Measurements from ENCODE around the gene RFC2.
"Not testable (repeated sequence)": the region's sequence is repeated elsewhere in the genome, so short reads cannot be mapped to it uniquely, and the experiment has no call there.

Gene RFC2

DNA sequence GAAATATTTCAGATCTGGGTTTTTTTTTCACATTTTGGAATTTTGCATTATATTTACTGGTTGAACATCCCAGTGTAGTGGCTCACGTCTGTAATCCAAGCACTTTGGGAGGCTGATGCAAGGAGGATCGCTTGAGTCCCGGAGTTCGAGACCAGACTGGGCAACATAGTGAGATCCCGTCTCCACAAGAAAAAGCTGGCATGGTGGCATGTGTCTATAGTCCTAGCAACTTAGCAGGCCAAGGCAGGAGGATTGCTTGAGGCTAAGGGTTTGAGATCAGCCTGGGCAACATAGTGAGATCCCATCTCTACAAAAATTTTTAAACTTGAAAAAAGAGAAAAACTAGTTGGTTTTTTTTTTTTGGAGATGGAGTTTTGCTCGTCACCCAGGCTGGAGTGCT is 6.0 kb downstream of the RFC2 start:
- DNase-seq (ENCODE audit: low read depth, low spot score): no peak

DNA sequence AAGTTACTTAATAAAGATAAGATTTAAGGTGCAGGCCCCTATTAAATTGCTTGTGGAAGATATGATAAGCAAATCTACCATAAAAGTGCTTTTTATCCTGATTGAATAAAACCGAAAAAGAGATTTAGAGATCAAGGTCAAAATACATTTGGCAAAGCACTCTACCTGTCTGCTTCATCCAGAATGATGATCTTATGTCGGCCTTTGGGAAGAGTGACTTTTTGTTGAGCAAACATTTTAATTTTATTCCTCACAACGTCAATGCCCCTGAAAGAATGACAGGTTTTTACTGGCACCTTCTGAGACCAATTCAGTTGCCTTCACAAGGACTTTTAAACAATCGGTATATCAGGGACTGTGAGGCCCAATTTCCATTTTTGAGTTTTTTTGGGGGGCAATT is 7.7 kb downstream of the RFC2 start:
- DNase-seq (ENCODE audit: low read depth, low spot score): no peak

DNA sequence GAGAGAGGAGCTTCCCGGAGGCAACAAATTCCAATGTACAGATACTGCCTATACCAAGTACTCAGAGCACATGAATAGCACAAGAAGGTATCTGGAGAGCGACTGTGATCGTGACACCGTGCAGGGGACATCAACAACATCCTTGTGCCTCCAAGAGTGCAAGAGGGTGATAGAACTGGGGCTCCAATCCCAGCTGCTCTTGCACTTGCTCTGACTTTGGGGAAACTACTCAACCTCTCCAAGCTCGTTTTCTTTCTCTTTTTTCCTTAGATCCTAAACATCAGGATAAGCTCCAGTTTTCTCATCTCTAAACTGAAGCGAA is 12.1 kb downstream of the RFC2 start:
- no peak for DNase-seq (ENCODE audit: low read depth, low spot score)

DNA sequence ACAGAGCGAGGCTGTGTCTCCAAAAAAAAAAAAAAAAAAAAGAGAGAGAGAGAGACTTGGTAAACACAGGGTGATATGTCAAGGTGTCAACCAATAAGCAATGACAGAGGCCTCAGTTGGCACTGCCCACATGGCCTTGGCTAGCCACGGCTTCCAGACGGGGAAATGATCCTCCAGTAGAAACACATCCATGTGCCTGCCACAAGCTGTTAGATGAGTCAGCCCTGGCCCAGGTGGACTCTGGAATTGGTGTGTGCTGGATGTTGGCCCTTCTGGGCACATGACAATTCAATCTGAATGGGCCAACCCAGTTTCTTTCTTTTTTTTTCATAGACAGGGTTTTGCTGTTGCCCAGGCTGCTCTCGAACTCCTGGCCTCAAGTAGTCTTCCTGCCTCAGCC is 13.7 kb downstream of the RFC2 start:
- DNase-seq (ENCODE audit: low read depth, low spot score): no peak

DNA sequence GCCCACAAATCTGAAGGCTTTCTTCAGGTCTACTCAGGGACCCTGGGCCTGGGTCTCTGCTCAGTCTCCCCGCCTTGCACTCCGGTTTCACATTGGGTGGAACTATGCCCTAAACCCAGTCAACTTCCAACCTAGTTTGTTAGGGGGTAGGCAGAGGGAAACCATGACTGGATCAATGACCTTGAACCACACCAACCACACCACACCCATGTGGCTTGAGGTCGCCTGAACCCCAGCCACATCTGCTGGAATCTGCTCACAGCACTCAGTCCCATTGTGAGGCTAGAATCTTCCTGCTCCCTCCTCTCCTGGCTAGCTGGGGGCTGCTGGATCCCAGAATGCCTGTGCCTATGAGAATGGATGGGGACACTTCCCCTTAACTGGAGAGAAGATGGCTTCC is 17.9 kb downstream of the RFC2 start:
- no peak for DNase-seq (ENCODE audit: low read depth, low spot score)

DNA sequence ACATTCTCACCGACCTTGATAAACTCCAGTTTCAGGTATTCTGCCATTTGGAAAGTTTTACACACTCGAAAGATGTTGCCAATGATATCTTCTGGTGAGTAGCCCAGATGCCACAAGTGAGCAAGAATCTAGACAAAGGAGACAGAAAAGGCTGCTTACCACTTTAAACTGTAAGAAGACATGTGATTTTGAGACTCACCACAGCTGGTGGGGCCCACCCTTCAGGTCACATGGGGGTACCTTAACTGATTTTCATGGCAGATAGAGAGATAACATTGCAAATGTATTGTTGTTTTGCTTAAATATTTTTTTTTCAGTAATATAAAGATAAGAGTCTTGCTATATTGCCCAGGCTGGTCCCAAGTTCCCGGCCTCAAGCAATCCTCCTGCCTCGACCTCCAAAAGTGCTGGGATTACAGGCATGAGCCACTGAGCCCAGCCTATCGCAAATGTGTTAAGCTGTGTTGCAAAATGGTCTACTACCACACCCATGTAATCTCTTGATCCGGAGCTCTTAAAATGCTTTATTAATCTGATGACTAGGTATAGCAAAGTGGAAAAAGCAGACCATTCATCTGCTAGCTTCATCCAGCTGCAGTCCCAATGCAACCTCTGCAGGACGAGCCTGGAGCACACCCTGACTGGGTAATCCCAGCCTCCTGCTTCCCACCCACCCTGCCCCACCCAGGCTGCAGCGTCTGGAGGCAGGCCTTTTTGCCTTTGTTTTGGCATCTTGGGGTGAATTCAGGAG is 18.5 kb downstream of the RFC2 start:
- DNase-seq (ENCODE audit: low read depth, low spot score): no peak

DNA sequence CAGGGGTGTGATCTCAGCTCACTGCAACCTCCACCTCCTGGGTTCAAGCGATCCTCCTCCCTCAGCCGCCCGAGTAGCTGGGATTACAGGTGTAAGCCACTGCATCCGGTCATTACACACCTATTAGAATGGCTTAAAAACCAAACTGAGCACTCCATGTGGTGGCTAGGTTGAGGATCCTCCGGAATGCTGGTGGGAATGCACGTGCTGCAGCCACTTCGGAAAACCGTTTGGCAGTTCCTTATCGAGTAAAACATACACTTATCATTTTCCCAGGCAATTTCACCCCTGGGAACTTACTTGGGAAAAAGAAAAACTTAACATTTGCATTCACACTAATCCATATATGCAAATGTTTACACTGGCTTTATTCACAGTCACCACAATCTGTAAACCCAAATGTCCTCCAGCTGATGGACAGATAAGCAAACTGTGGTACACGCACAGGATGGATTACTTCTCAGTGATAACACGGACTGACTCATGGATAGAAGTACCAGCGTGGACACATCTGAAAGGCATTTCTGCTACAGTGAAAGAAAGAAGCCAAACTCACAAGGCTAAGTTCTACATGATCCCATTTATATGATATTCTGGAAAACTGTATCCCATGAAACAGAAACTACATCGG is 20.4 kb downstream of the RFC2 start:
- DNase-seq (ENCODE audit: low read depth, low spot score): no peak

DNA sequence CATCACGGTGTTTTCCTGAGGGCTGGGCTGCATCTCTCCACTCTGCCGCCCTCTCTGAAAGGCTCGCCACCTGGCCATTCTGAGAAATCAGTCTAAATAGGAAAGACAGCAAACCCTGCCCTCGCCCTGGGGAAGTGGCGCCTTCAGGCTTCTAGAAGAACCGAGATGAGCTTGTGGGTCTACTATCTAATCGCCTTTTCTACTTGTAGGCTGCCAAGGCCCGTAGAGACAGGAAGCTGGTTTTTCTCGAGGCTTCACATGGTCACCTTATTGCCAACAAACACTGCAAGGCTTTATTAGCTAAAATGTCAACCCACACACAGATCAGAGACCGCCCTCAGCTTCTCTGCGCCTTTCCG is 23.0 kb downstream of the RFC2 start:
- no peak for DNase-seq (ENCODE audit: low read depth, low spot score)

DNA sequence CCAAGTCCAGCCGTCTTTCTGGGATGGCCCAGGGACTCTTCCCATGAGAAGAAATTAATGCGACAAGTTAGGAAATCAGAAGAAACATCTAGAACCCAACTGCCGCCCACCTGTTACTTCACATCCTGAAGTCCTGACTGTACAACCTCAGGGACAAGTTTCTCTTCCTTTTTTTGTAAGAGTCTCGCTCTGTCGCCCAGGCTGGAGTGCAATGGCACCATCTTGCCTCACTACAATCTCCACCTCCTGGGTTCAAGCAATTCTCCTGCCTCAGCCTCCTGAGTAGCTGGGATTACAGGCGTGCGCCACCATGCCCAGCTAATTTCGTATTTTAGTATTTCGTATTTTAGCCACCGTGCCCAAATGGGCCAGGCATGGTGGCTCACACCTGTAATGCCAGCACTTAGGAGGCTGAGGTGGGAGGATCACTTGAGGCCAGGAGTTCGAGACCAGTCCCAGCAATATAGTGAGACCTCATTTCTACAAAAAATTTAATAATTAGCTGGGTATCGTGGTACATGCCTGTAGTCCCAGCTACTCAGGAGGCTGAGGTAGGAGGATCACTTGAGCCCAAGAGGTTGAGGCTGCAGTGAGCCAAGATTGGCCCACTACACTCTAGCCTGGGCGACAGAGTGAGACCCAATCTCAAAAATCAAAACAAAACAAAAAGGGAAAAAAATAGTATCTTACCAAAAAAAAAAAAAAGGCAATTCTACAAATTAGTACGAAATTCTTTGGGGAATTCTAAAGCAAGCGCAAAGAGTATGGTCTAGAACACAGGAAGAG is 23.6 kb downstream of the RFC2 start:
- no peak for DNase-seq (ENCODE audit: low read depth, low spot score)

DNA sequence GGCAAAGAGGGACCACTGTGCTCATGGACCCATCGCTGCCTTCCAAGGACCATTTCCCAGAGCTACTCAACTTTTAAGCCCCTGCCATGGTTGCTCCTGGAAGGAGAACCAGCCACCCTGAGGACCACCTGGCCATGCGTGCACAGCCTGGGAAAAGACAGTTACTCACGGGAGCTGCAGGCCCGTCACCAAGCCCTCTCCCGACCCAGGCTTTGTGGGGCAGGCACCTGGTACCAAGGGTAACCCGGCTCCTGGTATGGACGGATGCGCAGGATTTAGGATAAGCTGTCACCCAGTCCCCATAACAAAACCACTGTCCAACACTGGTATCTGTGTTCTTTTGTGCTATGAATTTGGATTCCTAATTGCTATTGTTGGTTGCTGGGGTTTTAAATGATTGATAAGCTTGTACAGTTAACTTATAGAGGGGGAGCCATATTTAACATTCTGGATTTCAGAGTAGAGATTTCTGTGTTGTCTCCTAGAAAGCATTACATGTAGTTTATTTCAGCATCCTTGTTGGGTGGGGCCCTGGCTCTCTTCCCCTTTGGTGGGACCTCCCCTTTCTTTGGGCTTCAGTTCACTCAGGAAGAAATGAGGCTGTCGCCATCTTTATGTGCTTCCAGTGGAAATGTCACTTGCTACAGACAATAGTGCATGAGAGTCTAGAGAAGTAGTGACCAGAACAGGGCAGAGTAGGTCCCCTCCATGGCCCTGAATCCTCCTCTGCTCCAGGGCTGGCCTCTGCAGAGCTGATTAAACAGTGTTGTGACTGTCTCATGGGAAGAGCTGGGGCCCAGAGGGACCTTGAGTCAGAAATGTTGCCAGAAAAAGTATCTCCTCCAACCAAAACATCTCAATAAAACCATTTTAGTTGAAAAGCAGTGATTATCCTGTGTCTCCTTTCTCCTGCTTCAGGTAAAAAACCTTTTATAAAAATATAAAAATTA is 25.0 kb downstream of the RFC2 start:
- DNase-seq (ENCODE audit: low read depth, low spot score): no peak

DNA sequence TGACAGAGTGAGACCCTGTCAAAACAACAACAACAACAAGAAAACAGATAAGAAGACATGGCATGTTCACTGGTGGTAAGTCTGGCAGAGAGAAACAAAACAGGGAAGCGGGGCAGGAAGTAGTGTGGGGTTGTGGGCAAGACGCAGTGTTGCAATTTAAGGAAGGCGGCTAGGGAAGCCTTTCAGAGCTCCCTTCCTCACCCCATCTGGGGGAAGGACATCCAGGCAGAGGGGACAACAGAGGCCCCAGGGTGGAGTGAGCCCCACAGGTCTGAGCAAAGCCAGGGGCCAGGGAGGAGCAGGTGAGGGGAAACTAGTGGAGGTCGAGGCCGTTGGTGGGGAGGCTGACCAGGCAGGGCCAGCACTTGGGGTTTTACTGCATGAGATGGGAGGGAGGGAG is 27.6 kb downstream of the RFC2 start:
- no peak for DNase-seq (ENCODE audit: low read depth, low spot score)

DNA sequence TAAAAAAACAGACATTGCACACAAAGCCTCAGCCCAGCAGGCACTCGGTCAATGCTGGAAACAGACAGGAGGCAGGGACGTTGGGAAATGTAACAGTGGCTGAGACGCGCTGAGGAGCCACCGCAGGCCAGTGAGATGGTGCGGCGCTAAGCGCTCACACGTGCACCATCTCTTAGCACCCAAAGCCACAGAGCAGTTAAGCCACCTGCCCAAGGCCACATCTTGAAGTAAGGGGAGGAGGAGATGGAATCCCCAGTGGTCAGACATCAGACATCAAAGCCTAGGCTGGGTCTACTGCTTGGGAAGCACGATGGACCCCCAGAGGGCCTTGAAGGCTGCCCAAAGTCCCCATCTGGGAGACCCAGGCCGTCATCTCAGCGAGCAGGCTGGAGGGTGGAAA is 28.8 kb downstream of the RFC2 start:
- DNase-seq (ENCODE audit: low read depth, low spot score): no peak

DNA sequence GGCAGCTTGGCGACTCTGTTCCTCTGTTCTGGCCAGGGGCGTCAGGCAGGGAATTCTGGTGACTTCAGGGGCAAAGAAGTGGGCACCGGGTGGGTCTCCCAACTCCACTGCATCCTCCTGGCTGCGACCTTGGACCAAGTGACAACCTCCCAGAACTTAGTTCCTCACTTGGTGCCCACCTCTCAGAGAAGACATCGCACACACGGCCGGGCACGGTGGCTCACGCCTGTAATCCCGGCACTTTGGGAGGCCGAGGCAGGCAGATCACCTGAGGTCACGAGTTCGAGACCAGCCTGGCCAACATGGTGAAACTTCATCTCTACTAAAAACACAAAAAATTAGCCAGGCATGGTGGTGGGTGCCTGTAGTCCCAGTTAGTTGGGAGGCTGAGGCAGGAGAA is 29.3 kb downstream of the RFC2 start:
- DNase-seq (ENCODE audit: low read depth, low spot score): not testable (repeated sequence)

DNA sequence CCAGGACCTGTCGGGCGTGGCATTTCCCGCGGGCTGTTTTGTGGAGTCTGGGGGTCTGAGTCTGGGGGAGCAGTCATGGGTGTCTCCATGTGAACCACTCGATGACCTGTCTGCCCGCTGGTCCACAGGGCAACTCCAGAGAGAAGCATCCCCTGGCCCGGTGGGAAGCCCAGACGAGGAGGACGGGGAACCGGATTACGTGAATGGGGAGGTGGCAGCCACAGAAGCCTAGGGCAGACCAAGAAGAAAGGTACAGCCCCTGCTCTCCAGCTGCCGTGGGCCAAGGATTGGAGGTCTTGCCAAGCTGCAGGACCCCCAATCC is 29.7 kb downstream of the RFC2 start:
- DNase-seq (ENCODE audit: low read depth, low spot score): no peak

DNA sequence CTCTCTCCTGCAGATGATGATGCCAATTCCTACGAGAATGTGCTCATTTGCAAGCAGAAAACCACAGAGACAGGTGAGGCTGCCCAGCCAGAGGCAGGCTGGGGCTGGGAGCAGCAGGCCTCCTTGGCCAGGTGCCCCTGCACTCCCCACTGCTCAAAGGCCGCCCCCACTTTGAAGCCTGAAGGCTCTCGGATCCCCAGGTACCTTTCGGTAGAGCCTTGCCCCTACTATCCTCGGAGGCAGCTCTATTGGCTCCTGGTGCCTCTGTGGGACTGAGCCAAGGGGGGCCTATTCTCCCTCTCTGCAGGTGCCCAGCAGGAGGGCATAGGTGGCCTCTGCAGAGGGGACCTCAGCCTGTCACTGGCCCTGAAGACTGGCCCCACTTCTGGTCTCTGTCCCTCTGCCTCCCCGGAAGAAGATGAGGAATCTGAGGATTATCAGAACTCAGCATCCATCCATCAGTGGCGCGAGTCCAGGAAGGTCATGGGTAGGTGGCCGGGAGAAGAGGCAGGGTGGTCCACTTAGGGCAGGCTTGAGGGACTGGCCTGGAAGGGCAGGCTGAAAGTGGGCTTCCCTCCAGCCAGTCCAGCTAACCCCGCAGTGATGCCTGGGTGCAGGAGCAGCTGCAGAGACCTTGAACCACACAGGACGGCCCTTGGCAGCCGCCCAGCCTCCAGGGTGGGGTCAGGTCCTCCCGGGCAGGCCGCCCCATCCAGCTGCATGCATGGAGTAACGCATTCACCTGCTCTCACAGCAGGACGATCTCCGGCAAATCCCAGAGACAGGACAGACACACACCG is 30.3 kb downstream of the RFC2 start:
- no peak for DNase-seq (ENCODE audit: low read depth, low spot score)

DNA sequence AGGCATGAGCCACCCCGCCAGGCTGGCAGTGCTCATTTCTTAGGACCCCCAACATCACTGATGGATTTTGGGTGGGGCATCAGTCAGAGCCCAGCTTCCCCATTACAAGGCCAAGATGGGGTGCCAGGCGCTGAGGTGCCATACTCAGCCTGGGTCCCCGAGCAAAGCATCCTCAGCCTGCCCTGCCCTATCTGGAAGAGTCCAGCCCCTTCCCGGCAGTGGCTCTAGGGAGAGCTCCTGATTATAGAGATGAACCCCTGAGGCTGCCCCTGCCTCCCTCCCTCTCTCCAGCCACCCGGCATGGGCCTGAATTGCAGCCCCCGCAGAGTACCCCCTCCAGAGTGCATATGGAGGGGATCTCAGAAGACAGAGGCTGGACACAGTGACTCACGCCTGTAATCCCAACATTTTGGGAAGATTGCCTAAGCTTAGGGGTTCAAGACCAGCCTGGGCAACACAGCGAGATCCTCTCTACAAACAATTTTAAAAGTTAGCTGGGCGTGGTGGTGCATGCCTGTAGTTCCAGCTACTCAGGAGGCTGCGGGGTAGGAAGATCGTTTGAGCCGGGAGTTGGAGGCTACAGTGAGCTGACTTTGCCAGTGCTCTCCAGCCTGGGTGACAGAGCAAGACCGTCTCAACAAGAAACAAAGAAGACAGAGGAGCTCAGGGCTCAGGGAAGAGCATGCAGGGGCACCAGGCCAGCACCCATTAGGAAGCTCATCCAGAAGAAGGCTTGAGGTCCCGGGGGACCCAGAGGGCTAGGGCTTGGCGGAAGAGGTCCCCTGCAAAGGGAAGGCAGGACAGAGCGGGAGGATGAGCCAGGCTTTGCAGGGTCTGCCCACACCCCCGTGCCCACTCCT is 31.1 kb downstream of the RFC2 start:
- no peak for DNase-seq (ENCODE audit: low read depth, low spot score)

DNA sequence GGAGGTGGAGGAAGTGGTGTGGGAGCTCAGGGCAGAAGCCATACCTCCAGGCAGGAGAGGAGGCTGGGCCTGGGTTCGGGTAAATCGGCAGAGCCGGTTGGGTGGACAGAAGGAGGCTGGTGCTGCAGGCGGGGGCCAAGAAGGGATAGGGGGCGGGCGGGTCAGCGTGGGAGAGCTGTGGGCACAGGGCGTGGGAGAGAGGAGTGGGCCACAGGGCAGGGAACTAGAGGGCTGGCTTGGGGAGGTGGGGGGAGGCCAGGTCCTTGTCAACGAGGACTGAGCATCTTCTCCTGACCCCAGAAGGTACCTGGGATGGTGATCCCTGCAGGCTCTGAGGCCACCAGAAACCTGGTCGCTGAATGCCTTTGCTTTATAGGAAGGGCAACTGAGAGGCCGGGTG is 32.5 kb downstream of the RFC2 start:
- no peak for DNase-seq (ENCODE audit: low read depth, low spot score)

DNA sequence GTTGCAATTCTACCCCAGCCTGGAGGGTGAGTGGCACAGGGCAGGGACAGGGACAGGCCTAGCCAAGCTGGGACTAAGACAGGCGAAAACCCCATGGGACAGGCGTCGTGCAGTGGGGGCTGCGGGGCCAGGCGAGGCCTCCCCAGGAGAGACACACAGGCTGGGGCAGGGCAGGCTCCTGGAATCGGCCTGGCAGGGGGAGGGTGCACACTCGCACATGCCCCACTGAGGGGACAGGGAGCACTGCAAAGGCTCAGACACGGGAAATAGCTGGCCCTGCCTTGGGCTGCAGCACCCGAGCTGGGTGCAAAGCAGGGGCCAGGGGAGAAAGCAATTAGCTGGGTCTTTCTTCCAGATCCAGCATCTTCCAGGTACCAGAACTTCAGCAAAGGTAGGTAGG is 34.0 kb downstream of the RFC2 start:
- DNase-seq (ENCODE audit: low read depth, low spot score): no peak

DNA sequence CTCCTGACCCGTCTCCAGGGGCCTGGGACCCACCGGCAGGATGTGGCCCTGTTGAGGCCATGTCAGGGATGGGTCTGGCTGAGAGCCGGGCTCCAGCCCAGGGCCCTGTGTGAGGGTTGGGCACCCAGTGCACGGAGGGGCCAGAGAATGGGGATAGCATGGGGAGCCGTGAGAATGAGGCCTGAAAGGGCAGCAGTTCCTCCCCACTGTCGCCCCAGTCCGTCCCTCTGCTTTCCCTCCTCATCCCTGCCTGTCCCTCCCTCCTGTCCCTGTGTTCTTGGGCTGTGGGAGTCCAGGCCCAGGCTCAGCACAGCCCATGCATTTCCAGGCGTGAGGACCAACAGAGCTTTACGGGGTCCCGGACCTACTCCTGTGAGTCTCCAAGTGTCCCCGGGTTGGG is 34.8 kb downstream of the RFC2 start:
- no peak for DNase-seq (ENCODE audit: low read depth, low spot score)

DNA sequence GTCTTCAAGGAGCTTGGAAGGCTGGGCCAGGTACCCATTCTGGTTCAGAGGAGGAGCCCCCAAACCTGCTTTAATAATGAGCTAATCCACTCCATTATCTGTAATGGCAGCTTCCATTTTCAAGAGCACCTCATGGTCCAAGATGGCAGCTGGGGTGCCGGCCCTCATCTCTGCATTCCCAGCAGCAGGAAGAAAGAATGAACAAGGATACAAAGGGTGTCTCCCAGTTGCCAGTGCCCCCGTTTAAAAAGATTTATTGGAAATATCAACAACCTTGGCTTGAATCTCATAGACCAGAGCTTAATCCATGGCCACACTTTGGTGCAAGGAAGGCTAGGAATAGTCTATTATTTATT is 35.9 kb downstream of the RFC2 start:
- DNase-seq (ENCODE audit: low read depth, low spot score): no peak
